ENCODE measurements around the gene HLA-DPA1.
"Not testable (repeated sequence)": the region's sequence is repeated elsewhere in the genome, so short reads cannot be mapped to it uniquely, and the experiment has no call there.

The HLA-DPA1 gene

DNA sequence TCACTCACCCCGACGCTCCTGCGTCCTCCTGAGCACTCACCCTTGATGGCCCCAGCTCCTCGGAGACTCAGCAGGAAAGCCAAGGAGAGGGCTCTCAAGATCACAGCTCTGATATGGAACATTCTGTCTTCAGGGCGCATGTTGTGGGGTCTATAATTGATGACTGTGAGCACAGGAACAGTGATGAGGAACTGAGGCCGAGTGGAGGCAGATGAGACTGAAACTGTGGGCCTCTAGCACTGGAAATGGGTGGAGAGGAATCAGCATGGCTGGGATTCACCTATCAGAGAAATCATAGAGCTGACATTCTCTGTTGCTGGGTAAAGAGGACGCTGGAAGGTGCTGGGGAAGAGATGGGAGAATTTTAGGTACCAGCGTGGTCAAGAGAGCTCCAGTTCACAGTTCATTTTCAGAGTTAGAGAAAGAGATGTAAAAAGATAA is at the start of gene HLA-DPA1:
Gene HLA-DPA1 (minus strand): TSS at position 219 of the 441 bp plus-strand sequence.
- no peak for DNase-seq (ENCODE audit: low read depth)

GRCh38 chr6:33123181-33123580 is 49.7 kb upstream of the HLA-DPA1 start:
- DNase-seq (ENCODE audit: low read depth): no peak

GRCh38 chr6:33120001-33120400 is 46.6 kb upstream of the HLA-DPA1 start:
- no peak for DNase-seq (ENCODE audit: low read depth)

DNA sequence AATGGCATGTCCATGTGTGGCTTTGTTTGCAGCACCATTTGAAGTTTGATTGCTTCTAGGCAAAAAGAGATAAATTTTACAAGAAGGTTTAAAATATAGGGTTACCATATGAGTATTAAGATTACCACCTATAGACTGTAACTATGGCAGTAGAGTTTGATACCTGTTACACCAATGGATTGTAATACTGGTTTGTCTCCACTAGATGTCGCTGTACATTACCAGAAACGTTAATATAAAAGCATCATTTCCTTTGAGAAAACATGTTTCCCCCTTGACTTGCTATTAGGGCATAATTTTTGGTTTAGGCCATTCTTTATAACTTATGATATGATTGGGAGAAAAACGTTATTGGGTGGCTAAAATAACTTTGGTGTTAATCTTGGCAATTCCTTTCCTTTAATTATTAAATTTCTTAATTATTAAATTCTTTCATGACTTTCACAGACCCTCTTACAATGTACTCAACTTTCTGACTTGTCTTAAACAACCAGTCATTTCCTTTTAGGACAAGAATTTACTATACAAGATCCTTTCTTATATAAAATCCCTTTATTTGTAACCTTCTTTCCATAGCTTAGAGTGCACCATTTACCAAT is 45.2 kb upstream of the HLA-DPA1 start:
- peak; percentile 19 for DNase-seq (ENCODE audit: low read depth)

DNA sequence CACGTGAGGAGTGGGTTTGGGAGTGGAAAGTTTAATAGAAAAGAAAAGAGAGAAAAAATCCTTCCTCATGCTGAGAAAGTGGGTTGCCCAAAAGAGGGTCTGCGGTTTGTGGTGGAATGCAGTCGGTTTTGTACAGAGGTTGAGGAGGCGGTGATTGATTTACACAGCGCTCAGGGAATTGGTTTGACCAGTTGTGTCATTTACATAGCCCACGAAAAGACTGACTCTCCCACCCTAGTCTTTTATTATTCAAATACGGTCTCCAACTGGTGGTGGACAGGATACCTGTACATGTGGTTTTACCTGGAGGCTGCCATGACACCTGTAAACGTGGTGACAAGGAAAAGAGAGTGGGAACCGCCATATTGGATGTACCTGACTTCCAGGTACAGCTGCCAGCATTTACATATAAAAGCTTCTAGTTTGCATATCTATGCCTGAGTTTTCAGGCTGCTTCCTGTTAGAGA is 44.4 kb upstream of the HLA-DPA1 start:
- DNase-seq (ENCODE audit: low read depth): no peak

- no peak for DNase-seq (ENCODE audit: low read depth)
Measured at GRCh38 chr6:33116841-33117711, 43.6 kb upstream of the HLA-DPA1 start.

GRCh38 chr6:33116417-33116816 is 43.0 kb upstream of the HLA-DPA1 start:
- DNase-seq (ENCODE audit: low read depth): no peak

DNA sequence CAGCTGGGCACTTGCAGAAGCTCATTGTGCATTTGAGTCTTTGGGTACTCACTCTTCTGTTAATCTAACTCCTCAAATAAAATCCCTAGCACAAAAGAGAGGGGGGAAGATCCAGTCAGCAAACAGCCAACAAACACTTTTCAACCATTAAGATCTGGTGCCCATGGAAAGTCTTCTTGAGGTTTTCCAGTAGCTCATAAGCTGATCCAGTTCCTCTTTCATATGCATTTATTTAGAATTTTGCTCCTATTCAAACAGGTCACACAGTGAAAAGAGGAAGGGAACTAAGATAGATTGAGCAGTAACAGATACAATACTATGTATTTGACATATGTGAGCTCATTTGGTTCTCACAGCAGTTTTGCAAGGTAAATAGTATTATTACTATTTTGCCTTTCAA is 41.0 kb upstream of the HLA-DPA1 start:
- no peak for DNase-seq (ENCODE audit: low read depth)

- no peak for DNase-seq (ENCODE audit: low read depth)
Measured at GRCh38 chr6:33113755-33114154, 40.3 kb upstream of the HLA-DPA1 start.

GRCh38 chr6:33112148-33112547 is 38.7 kb upstream of the HLA-DPA1 start:
- no peak for DNase-seq (ENCODE audit: low read depth)

GRCh38 chr6:33108307-33108706 is 34.9 kb upstream of the HLA-DPA1 start:
- DNase-seq (ENCODE audit: low read depth): no peak

DNA sequence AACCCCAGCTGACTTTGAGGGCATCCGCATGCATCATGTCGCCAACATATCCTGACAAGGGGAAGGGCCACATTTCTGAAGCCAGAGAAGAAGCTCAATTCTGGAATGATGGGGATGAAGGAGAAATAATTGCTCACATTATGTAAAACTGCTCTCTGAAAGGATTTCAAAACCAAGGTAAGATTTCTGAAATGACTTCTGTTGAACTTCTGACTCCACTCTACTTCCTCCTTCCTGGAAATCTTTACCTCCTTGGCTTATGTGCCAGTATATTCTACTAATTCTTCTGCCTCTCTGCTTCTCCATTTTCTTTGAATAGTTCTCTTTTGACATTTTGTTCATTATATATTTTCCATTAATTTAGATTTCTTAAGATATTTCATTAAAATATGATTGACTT is 34.2 kb upstream of the HLA-DPA1 start:
- DNase-seq (ENCODE audit: low read depth): no peak

- no peak for DNase-seq (ENCODE audit: low read depth)
Measured at GRCh38 chr6:33105916-33106871, 32.7 kb upstream of the HLA-DPA1 start.

DNA sequence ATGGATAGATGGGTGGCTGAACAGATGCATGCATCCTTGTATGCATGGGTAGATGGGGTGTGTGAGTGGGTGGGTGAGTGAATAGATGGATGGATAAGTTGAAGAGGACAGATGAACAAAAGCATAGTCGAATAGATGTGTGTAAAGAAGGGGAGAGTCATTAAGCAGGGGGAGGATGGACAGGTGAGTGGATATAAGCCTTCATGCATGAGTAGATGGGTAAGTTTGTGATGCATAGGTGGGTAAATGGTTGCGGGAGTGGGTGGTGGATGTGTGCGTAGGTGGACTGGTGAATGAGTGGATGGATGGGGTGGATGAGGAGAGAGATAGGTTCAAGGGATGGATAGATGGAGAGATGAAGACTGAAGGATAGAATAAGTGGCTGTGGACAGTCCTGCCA is 31.9 kb upstream of the HLA-DPA1 start:
- no peak for DNase-seq (ENCODE audit: low read depth)

GRCh38 chr6:33104887-33105286 is 31.4 kb upstream of the HLA-DPA1 start:
- no peak for DNase-seq (ENCODE audit: low read depth)

GRCh38 chr6:33103776-33104175 is 30.3 kb upstream of the HLA-DPA1 start:
- no peak for DNase-seq (ENCODE audit: low read depth)

DNA sequence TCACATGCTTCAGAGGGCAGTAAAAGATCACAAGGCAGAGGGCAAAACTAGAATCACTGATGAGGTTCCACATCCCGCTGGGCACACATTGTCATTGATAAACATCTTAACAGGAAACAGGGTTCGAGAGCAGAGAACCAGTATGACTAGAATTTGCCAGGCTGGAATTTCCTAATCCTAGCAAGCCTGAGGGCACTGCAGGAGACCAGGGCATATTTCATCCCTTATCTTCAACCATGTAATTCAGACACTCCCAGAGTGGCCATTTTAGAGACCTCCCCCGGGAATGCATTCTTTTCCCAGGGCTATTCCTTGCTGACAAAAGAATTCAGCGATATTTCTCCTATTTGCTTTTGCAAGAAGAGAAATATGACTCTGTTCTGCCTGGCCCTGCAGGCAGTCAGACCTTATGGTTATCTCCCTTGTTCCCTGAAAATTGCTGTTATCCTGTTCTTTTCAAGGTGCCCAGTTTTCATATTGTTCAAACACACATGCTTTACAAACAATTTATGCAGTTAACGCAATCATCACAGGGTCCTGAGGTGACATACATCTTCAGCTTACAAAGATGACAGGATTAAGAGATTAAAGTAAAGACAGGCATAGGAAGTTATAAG is 27.8 kb upstream of the HLA-DPA1 start:
- DNase-seq (ENCODE audit: low read depth): not testable (repeated sequence)

DNA sequence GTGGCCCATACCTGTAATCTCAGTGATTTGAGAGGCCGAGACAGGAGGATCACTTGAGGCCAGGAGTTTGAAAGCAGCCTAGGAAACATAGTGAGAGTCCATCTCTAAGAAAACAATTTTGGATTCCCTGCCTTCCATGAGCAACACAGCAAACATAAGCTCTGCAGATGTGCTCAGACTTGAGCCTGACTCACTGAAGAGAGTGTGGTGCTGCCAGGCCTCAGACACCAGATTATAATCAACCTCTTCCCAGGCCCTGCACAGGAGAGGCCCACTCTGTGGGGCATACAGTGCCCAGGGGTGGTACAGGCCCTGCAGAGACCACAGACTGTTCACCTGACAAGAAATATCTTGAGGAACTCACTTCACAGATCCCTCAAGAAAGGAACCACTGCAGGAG is 22.2 kb upstream of the HLA-DPA1 start:
- DNase-seq (ENCODE audit: low read depth): no peak

DNA sequence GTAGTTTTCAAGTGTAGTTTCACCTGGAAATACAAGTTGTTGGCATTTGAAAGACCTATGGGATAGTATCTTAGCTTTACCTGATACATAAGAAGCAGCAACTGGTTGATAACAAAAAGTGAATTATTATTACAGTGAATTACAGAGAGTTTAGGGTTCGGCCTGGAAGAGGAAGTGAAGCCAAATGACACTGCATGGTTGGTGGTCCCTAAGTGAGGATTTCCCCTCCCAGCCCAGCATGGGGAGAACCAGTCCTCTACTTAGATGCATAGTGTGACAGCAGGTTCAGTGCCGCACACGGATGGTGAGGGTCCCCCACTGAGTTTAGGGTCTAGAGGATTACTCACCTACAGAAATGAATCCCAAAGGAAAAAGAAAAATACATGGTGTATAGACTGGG is 20.4 kb upstream of the HLA-DPA1 start:
- DNase-seq (ENCODE audit: low read depth): no peak

DNA sequence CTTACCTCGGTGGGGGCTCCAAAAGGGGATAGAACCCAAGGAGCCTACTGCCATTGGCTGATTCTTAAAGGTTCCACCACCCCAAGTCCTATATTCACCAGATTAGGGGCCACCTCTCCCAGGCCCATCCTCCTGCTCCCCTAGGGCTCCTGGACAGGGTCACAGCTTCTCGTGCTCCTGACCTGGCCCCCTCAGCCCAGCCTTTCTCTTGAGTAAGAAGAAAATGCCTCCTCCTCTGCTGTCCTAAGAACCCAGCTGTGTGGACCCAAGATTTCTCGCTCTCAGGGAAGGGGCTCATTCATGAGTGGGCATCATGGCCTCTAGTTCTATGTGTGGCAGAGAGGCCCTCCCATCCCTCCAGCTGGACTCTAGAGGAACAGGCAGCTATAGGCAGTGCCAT is 18.9 kb upstream of the HLA-DPA1 start:
- no peak for DNase-seq (ENCODE audit: low read depth)

DNA sequence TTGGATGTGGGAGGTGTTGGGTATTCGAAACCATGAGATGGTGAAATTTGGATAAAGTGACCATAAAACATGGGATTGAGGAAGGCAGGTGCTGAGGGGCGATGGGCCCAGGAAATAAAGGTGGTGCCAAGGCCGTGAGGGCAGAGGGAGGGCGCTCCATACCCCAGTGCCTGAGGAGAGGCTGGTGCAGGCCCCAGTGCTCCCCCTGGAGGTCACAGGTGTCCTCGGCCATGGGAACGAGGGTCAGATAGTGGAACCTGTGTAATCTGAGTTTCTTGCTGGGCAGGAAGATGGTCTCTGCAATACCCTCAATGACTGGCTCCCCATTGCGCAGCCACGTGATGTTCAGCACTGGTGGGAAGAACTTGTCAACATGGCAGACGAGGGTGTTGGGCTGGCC is 18.5 kb upstream of the HLA-DPA1 start:
- DNase-seq (ENCODE audit: low read depth): no peak

Measured in HS-27A (cell line).